WI38 (cell line): ENCODE measurements around the gene ORC5.
A peak's percentile ranks its signal among the peaks of the same experiment; 100 is the strongest.

Experiments
- H3K4me3 ChIP-seq: 2 replicates; pipeline ENCODE4 v1.5.1; 2011; ENCODE audit warnings: low read depth, mild to moderate bottlenecking, control low read depth, low read length
- CTCF ChIP-seq: IDR thresholded peaks from 2 replicates; pipeline ENCODE4 v1.5.1; 2012; ENCODE audit warnings: low read depth, mild to moderate bottlenecking, control low read depth, low read length

Gene ORC5

GRCh38 chr7:104207731-104208420, at the start of gene ORC5:
Gene ORC5, minus strand, starts transcription at chr7:104208013. Its CDS starts 109 bp downstream, at chr7:104207904.
- H3K4me3 ChIP-seq = peak within 1 kb of the TSS; percentile 96
- no peak for TF ChIP-seq CTCF

GRCh38 chr7:104255616-104256015, 47.8 kb upstream of the ORC5 start:
- TF ChIP-seq CTCF = no peak

GRCh38 chr7:104255194-104255593, 47.4 kb upstream of the ORC5 start:
- no peak overlapping the region for H3K4me3 ChIP-seq
- TF ChIP-seq CTCF = no peak

More at GRCh38 chr7:104255616-104256015, 47.8 kb upstream of the ORC5 start:
- H3K4me3 ChIP-seq = no peak overlapping the region

- no peak for TF ChIP-seq CTCF
These were observed 46.9 kb upstream of the ORC5 start for GRCh38 chr7:104254696-104255095.

GRCh38 chr7:104252409-104253134, 44.8 kb upstream of the ORC5 start:
- H3K4me3 ChIP-seq = no peak overlapping the region
- TF ChIP-seq CTCF = no peak

More at GRCh38 chr7:104254696-104255095, 46.9 kb upstream of the ORC5 start:
- H3K4me3 ChIP-seq = no peak overlapping the region

GRCh38 chr7:104242638-104243037, 34.8 kb upstream of the ORC5 start:
- TF ChIP-seq CTCF = no peak
- H3K4me3 ChIP-seq = no peak overlapping the region
